Ishikawa (cell line): ENCODE measurements around the gene SIGLEC6.

Experiments used
- CEBPB ChIP-seq: IDR thresholded peaks from 2 replicates; pipeline ENCODE4 v1.6.1; 2012
- EGR1 ChIP-seq: IDR thresholded peaks from 2 replicates; pipeline ENCODE4 v1.6.1; 2012
- EP300 ChIP-seq: IDR thresholded peaks from 2 replicates; pipeline ENCODE4 v1.6.1; 2012; ENCODE audit warnings: borderline replicate concordance
- FOXM1 ChIP-seq: IDR thresholded peaks from 2 replicates; pipeline ENCODE4 v1.6.1; 2012; ENCODE audit warnings: low read depth, borderline replicate concordance
- MAX ChIP-seq: IDR thresholded peaks from 2 replicates; pipeline ENCODE4 v1.6.1; 2012
- RAD21 ChIP-seq: IDR thresholded peaks from 2 replicates; pipeline ENCODE4 v1.6.1; 2012; ENCODE audit warnings: low read depth
- REST ChIP-seq: IDR thresholded peaks from 2 replicates; pipeline ENCODE4 v1.6.1; 2012; ENCODE audit warnings: low read depth, mild to moderate bottlenecking
- TEAD4 ChIP-seq: IDR thresholded peaks from 2 replicates; pipeline ENCODE4 v1.6.1; 2012
- ZBTB7A ChIP-seq: IDR thresholded peaks from 2 replicates; pipeline ENCODE4 v1.6.1; 2012; ENCODE audit warnings: low read depth

- TF ChIP-seq RAD21 (no peak), MAX (no peak), REST (no peak), EGR1 (no peak), TEAD4 (no peak), FOXM1 (no peak), EP300 (no peak), CEBPB (no peak), ZBTB7A (no peak)
These were observed 37.0 kb upstream of the SIGLEC6 start for GRCh38 chr19:51568456-51568855.
